K562 (cell line): Measurements from ENCODE around the gene SLIRP. TPM values are rescaled to one million over a fixed set of nuclear protein-coding genes. Genes with fewer than 3 reads are reported as not detected.

Source experiments
- ATAC-seq: fragments of 200-7000 bp; cut with Tn5 transposase; 3 replicates; pipeline ENCODE4 v1.9.1; 2020; ENCODE audit warnings: moderate library complexity
- BruUV-seq: library from RNA; stranded (reverse); fragments of 400-500 nt; replicated peaks from 2 replicates; lab custom pipeline; 2021; lab: Mats Ljungman, UMichigan
- CTCF ChIA-PET: fragments of 300-600 bp; formaldehyde crosslinking; extraction: SDS; loops from one replicate; lab custom pipeline; 2021; ENCODE audit warnings: low intra/inter-chr PET ratio; lab: Yijun Ruan, JAX
- POLR2A ChIA-PET: fragments of 300-600, 350-650 bp; sonication (Branson Sonifier 250); formaldehyde crosslinking; extraction: SDS; loops from one replicate; lab custom pipeline; 2021; ENCODE audit warnings: antibody characterized with exemption, inconsistent platforms; lab: Yijun Ruan, JAX
- DNase-seq, 4 experiments: peaks; one replicate each; pipeline versions ENCODE4 v3.0.0 to v3.0.0-alpha.2; 2011 to 2018; ENCODE audit warnings: low spot score in 3 of 4, mixed read lengths in 3 of 4; ENCODE audit errors: extremely low read depth in 1 of 4
- FAIRE-seq: peaks from 2 replicates; lab custom pipeline; 2011; peaks lifted over from hg19 to GRCh38; lab: Jason Lieb, UNC
- H2AFZ ChIP-seq: 2 replicates; pipeline ENCODE4 v1.6.0; 2011; ENCODE audit warnings: low read depth, low read length, control low read depth, inconsistent platforms
- H3K27ac ChIP-seq: fragments of 200-600 bp; 3 replicates; pipeline ENCODE4 v1.8.0; 2011; ENCODE audit warnings: low read depth, mild to moderate bottlenecking, control low read depth, inconsistent platforms, low read length, moderate library complexity, mixed read lengths; ENCODE audit errors: extremely low read depth
- H3K27me3 ChIP-seq, 2 experiments: fragments of 300-600 bp in 1 of 2; 2 replicates in 1 of 2; 3 replicates in 1 of 2; pipeline versions ENCODE4 v1.6.0 to v1.8.0; 2011; ENCODE audit warnings: inconsistent platforms in 2 of 2, low read length in 2 of 2, mild to moderate bottlenecking in 1 of 2, mixed read lengths in 1 of 2, moderate library complexity in 1 of 2; ENCODE audit not compliant: control insufficient read depth in 2 of 2, insufficient read depth in 2 of 2
- H3K36me3 ChIP-seq: fragments of 300-600 bp; 3 replicates; pipeline ENCODE4 v1.8.0; 2011; ENCODE audit warnings: mild to moderate bottlenecking, low read length, inconsistent platforms; ENCODE audit not compliant: control insufficient read depth, insufficient read depth
- H3K4me1 ChIP-seq, 2 experiments: fragments of 200-600 bp in 1 of 2; replicated peaks in 1 of 2; 2 replicates in 1 of 2; 3 replicates in 1 of 2; pipeline versions ENCODE4 v1.5.1 to v1.8.0; 2011; ENCODE audit warnings: inconsistent platforms in 2 of 2, low read length in 2 of 2, mild to moderate bottlenecking in 1 of 2, mixed read lengths in 1 of 2, moderate library complexity in 1 of 2; ENCODE audit not compliant: control insufficient read depth in 2 of 2, insufficient read depth in 2 of 2
- H3K4me2 ChIP-seq: 2 replicates; pipeline ENCODE4 v1.6.1; 2011; ENCODE audit warnings: low read length, control low read depth, inconsistent platforms, mixed read lengths; ENCODE audit not compliant: insufficient read depth
- H3K4me3 ChIP-seq: fragments of 200-600 bp; sonication (generic), shearing (Covaris generic); 2 replicates; pipeline ENCODE4 v1.5.1; 2016; ENCODE audit warnings: control low read depth, inconsistent platforms
- H3K79me2 ChIP-seq: fragments of 200-600 bp; 3 replicates; pipeline ENCODE4 v1.8.0; 2011; ENCODE audit warnings: low read length, inconsistent platforms; ENCODE audit not compliant: control insufficient read depth, insufficient read depth
- H3K9ac ChIP-seq, 2 experiments: 2 replicates each; pipeline versions ENCODE4 v1.6.0 to v1.6.1; 2011; ENCODE audit warnings: low read depth in 2 of 2, low read length in 2 of 2, control low read depth in 1 of 2, inconsistent platforms in 1 of 2, mild to moderate bottlenecking in 1 of 2, mixed read lengths in 1 of 2; ENCODE audit not compliant: insufficient read depth in 1 of 2
- H3K9me1 ChIP-seq: one replicate; pipeline ENCODE4 v1.6.0; 2011; ENCODE audit warnings: inconsistent platforms, mild to moderate bottlenecking, low read length, moderate library complexity; ENCODE audit not compliant: control insufficient read depth, insufficient read depth
- H3K9me3 ChIP-seq: replicated peaks from 2 replicates; pipeline ENCODE4 v1.5.1; 2011; ENCODE audit warnings: low read depth, low read length, inconsistent platforms; ENCODE audit not compliant: control insufficient read depth, insufficient read depth
- H4K20me1 ChIP-seq: replicated peaks from 2 replicates; pipeline ENCODE4 v1.6.1; 2011; ENCODE audit warnings: low read length, inconsistent platforms, mixed read lengths; ENCODE audit not compliant: control insufficient read depth, insufficient read depth
- CHD1 ChIP-seq: fragments of 200-600 bp; sonication (generic); IDR thresholded peaks from one replicate; pipeline ENCODE4 v1.6.1; 2012; ENCODE audit warnings: mild to moderate bottlenecking, moderate library complexity, low read length, inconsistent platforms
- ELF1 ChIP-seq: fragments of 200-800 bp; sonication (Bioruptor generic); IDR thresholded peaks from 2 replicates; pipeline ENCODE4 v1.6.1; 2016; ENCODE audit warnings: missing genetic modification characterization, missing compliant biosample characterization
- EWSR1 ChIP-seq: fragments of 450-650 bp; IDR thresholded peaks from 2 replicates; pipeline ENCODE4 v1.6.1; 2018; ENCODE audit warnings: borderline replicate concordance, mild to moderate bottlenecking, low read depth, moderate library complexity; ENCODE audit not compliant: partially characterized antibody
- HNRNPK ChIP-seq: fragments of 200-400 bp; formaldehyde crosslinking; IDR thresholded peaks from one replicate; pipeline ENCODE4 v1.6.1; 2018; ENCODE audit warnings: mild to moderate bottlenecking, low read depth, low read length; ENCODE audit not compliant: poor library complexity, severe bottlenecking
- MTA3 ChIP-seq: fragments of 450-650 bp; formaldehyde crosslinking; IDR thresholded peaks from 2 replicates; pipeline ENCODE4 v1.6.1; 2017; ENCODE audit warnings: mild to moderate bottlenecking, borderline replicate concordance
- NR2C2 ChIP-seq, 2 experiments: fragments of 200-800 bp in 1 of 2; sonication (Bioruptor generic) in 1 of 2; sonication (generic) in 1 of 2; formaldehyde crosslinking in 1 of 2; IDR thresholded peaks; 2 replicates each; pipeline versions ENCODE4 v1.6.1 to v1.8.0; 2016 to 2022; ENCODE audit warnings: mild to moderate bottlenecking in 1 of 2, missing compliant biosample characterization in 1 of 2, missing genetic modification characterization in 1 of 2, missing genetic modification reagents in 1 of 2
- PRMT5 ChIP-seq: sonication (generic); formaldehyde crosslinking; IDR thresholded peaks from 2 replicates; pipeline ENCODE4 v1.5.0; 2020; ENCODE audit warnings: missing genetic modification reagents
- SMARCE1 ChIP-seq: fragments of 450-650 bp; IDR thresholded peaks from 2 replicates; pipeline ENCODE4 v1.7.1; 2016; ENCODE audit warnings: mild to moderate bottlenecking
- TEAD1 ChIP-seq, 2 experiments: fragments of 450-650 bp in 1 of 2; sonication (generic) in 1 of 2; formaldehyde crosslinking; IDR thresholded peaks; 2 replicates each; pipeline versions ENCODE4 v1.4.0 to v1.8.0; 2020 to 2022; ENCODE audit warnings: mild to moderate bottlenecking in 2 of 2, missing genetic modification reagents in 1 of 2
- ZBTB1 ChIP-seq: sonication (generic); formaldehyde crosslinking; IDR thresholded peaks from 2 replicates; pipeline ENCODE4 v1.8.1; 2023; ENCODE audit warnings: missing genetic modification reagents, low read depth, mild to moderate bottlenecking, borderline replicate concordance
- ZNF696 ChIP-seq: fragments of 250-450 bp; sonication (Bioruptor Pico); conservative IDR thresholded peaks from 2 replicates; pipeline ENCODE4 v1.4.0; 2020; ENCODE audit warnings: mild to moderate bottlenecking, moderate library complexity
- WGBS: fragments of 100-300 bp; shearing (Covaris generic); methylation state at CpG from one replicate; pipeline ENCODE4 v1.1.6; 2016; ENCODE audit warnings: low coverage, mixed read lengths; ENCODE audit not compliant: insufficient coverage; ENCODE audit errors: missing lambda C conversion rate; 5-methylcytosine and 5-hydroxymethylcytosine counted together
- in situ Hi-C: fragments of 300-500 bp; cut with MboI; formaldehyde crosslinking; loops from 4 replicates; pipeline ENCODE4 v1.15.0; 2018; ENCODE audit warnings: inconsistent platforms, mixed read lengths
- intact Hi-C: fragments of 100-400 bp; cut with micrococcal nuclease; formaldehyde crosslinking; loops from 2 replicates; pipeline ENCODE4 v1.14.2; 2022
- polyA plus RNA-seq, 8 experiments: library from polyadenylated mRNA; depleted of rRNA in 4 of 8; stranded (reverse) in 5 of 8; unstranded in 3 of 8; fragments of >200 nt; fragmentation: Nextera tagmentation in 2 of 8; fragmentation: Illumina TruSeq in 1 of 8; extraction: Ambion mirVana in 2 of 8; extraction: Trizol in 1 of 8; gene quantifications; 2 replicates each; pipeline versions ENCODE4 v1.2.1 to v1.2.3, GENCODE V29; 2011 to 2014; ENCODE audit warnings: inconsistent platforms in 1 of 8, missing spikeins in 1 of 8
- total RNA-seq, 7 experiments: library from RNA; depleted of rRNA in 6 of 7; stranded (reverse); fragments of >200 nt in 6 of 7; fragmentation: Illumina TruSeq in 2 of 7; extraction: Trizol in 2 of 7; gene quantifications; 2 replicates each; pipeline versions ENCODE4 v1.2.1 to v1.2.3, GENCODE V29; 2011 to 2021; ENCODE audit warnings: low replicate concordance in 1 of 7
- TF ChIP-seq, protein P1 (sequence below), 2 experiments: IDR thresholded peaks in 1 of 2; conservative IDR thresholded peaks in 1 of 2; 2 replicates each; pipeline ENCODE4 v1.6.1; 2016; ENCODE audit warnings: low read depth in 2 of 2, mild to moderate bottlenecking in 1 of 2, missing compliant biosample characterization in 1 of 2, missing genetic modification characterization in 1 of 2, moderate library complexity in 1 of 2
- TF ChIP-seq, protein P2 (sequence below): sonication (generic); formaldehyde crosslinking; IDR thresholded peaks from 2 replicates; pipeline ENCODE4 v1.8.0; 2022; ENCODE audit warnings: missing genetic modification reagents, mild to moderate bottlenecking, moderate library complexity, borderline replicate concordance
- TF ChIP-seq, protein P3 (sequence below): IDR thresholded peaks from 3 replicates; pipeline ENCODE4 v1.6.1; 2011; ENCODE audit warnings: borderline replicate concordance, mild to moderate bottlenecking; ENCODE audit not compliant: insufficient read length, insufficient read depth

The SLIRP gene
- total and polyA plus RNA-seq, 9 of the 15 experiments (the other 6 are each of a cell fraction or from before 2014, with no cell fraction given), result 251 to 1,905 (median 491) TPM

DNA sequence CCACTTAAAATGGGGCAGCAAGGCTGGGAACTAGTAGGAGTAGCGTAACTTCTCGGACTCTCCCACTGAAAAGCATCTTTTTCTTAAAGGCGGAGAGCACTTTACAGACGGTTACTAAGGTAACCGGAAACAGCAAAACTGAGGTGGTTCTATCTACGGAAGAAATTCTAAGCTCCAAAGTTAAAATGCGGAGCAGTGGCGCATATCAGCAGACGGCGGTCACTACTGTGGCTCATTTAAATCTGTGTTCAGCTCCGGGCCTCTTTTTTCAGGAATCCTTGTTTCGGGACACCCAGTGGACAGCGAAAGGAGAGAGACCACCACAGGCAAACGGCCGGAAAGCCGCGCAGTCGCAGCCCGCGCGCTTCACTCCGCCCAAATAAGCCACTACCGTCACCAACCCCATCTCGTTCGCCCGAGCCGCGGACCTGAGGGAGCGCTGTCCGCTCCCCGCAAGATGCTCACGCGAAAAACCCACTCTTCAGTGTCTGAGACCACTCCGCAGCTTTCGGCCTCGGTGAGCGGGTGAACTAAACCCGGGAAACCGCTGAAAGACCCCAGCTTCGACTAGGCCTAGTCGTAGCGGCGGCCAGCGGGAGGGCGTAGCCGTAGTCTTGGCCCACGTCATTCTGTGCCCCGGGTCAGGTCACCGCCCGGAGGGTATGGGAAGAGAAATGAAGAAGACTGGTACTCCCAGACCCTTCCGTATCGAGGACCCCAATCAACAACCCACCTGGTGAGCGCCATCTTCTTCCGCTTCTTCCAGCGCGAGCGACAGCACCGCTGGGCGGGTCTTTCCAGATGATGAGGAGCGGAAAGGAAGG is 52.7 kb downstream of the SLIRP start, which contains the start of gene SNW1:
TSS of gene SNW1 (minus strand) at position 776 of the 824 bp plus-strand sequence. CDS start at position 747, 29 bp downstream.
- Histone ChIP-seq H2AFZ (peak within 1 kb of the TSS; percentile 98), H3K9me1 (no peaks in the 10 kb centered on the region), H3K4me2 (peak within 1 kb of the TSS; percentile 85), H4K20me1 (no peaks in the 10 kb centered on the region), H3K36me3 (peaks cover 37% of the 10 kb centered on the region; the same call in 1 of the 3 replicates), H3K79me2 (peaks cover 54% of the 10 kb centered on the region), H3K9ac (peak within 1 kb of the TSS; percentile 92 to 96), H3K9me3 (no peaks in the 10 kb centered on the region), H3K4me3 (peak within 1 kb of the TSS; percentile 79), H3K4me1 (peaks cover 3 to 4% of the 10 kb centered on the region in 2 experiments; a peak in 3 of 5 replicates), H3K27me3 (no peaks in the 10 kb centered on the region), H3K27ac (peak within 1 kb of the TSS; percentile 89)
- 2% methylated on average over 24 of the region's 60 CpGs for WGBS
- peak; percentile 97 for FAIRE-seq
- peak; percentile 94 for ATAC-seq
- ChIA-PET CTCF (no interaction called here), POLR2A (interaction anchor here (0.6 to 2.2 kb wide), 4 partner anchors 8 to 92 kb away, joined by 4 to 9 read pairs (median 6); no protein-coding TSS in a partner anchor)
- intact Hi-C loops (loop anchor here (2.0 kb wide), 2 partner anchors 40 to 100 kb away; partner anchors contain the start of gene ADCK1), in situ Hi-C loops (loop anchor here (5.0 kb wide), 1 partner anchor 37 kb away; no protein-coding TSS in a partner anchor)
- BruUV-seq, result TSS peak; percentile 54
- DNase-seq, result peak; percentile 83 to 94 (median 86)
- peak in 1 of 2 experiments; percentile 74; a peak in 1 of 4 replicates for TF ChIP-seq TEAD1 (CRISPR knock-in tag; IDR thresholded peaks at IDR 0.05)
- no peak for TF ChIP-seq NR2C2 (CRISPR knock-in tag; IDR thresholded peaks at IDR 0.05)
- peak; percentile 80 for TF ChIP-seq NR2C2 (tag; IDR thresholded peaks at IDR 0.05)
- no peak for TF ChIP-seq EWSR1
- TF ChIP-seq, protein P1, sequence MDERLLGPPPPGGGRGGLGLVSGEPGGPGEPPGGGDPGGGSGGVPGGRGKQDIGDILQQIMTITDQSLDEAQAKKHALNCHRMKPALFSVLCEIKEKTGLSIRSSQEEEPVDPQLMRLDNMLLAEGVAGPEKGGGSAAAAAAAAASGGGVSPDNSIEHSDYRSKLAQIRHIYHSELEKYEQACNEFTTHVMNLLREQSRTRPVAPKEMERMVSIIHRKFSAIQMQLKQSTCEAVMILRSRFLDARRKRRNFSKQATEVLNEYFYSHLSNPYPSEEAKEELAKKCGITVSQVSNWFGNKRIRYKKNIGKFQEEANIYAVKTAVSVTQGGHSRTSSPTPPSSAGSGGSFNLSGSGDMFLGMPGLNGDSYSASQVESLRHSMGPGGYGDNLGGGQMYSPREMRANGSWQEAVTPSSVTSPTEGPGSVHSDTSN (CRISPR knock-in tag; IDR thresholded peaks at IDR 0.05; ENCODE audit: low read depth), result no peak
- TF ChIP-seq, protein P1 (tag; conservative IDR thresholded peaks at IDR 0.05; ENCODE audit: low read depth), result peak; percentile 45; the same call in 1 of the 2 replicates
- no peak for TF ChIP-seq ZNF696 (CRISPR knock-in tag)
- peak; percentile 51; the same call in 1 of the 2 replicates for TF ChIP-seq ELF1 (tag)
- peak; percentile 51; the same call in 1 of the 2 replicates for TF ChIP-seq MTA3
- TF ChIP-seq, protein P2, sequence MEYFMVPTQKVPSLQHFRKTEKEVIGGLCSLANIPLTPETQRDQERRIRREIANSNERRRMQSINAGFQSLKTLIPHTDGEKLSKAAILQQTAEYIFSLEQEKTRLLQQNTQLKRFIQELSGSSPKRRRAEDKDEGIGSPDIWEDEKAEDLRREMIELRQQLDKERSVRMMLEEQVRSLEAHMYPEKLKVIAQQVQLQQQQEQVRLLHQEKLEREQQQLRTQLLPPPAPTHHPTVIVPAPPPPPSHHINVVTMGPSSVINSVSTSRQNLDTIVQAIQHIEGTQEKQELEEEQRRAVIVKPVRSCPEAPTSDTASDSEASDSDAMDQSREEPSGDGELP (CRISPR knock-in tag), result peak; percentile 89
- TF ChIP-seq SMARCE1, result no peak
- peak; percentile 78 for TF ChIP-seq CHD1
- no peak for TF ChIP-seq HNRNPK
- TF ChIP-seq ZBTB1 (CRISPR knock-in tag), result no peak
- TF ChIP-seq, protein P3, sequence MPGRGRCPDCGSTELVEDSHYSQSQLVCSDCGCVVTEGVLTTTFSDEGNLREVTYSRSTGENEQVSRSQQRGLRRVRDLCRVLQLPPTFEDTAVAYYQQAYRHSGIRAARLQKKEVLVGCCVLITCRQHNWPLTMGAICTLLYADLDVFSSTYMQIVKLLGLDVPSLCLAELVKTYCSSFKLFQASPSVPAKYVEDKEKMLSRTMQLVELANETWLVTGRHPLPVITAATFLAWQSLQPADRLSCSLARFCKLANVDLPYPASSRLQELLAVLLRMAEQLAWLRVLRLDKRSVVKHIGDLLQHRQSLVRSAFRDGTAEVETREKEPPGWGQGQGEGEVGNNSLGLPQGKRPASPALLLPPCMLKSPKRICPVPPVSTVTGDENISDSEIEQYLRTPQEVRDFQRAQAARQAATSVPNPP, result no peak
- 0 out of 2 replicates have a peak, but pooled peaks have one; percentile 60 for TF ChIP-seq PRMT5 (CRISPR knock-in tag)
